T-helper 1 cell treated with Interleukin-12 subunit alpha and Interleukin-12 subunit beta and Interleukin-4 antibody, amounts not matched to agents 30 ng/mL and 1 ng/mL, for 36 hours (primary cell): ENCODE data around the gene SP2. TPM values are rescaled to one million over a fixed set of nuclear protein-coding genes. Genes with fewer than 3 reads are reported as not detected.
"Not testable (repeated sequence)": the region's sequence is repeated elsewhere in the genome, so short reads cannot be mapped to it uniquely, and the experiment has no call there.

ENCODE experiments used
- intact Hi-C: fragments of 100-400 bp; cut with micrococcal nuclease; formaldehyde crosslinking; loops from one replicate; pipeline ENCODE4 v1.15.1; 2024
- total RNA-seq: library from RNA; stranded (reverse); gene quantifications from 2 replicates; pipeline ENCODE4 v1.2.3, GENCODE V29; 2022

The SP2 gene
- total RNA-seq, 1 donor from 2014 or later: 33.9 TPM

- intact Hi-C loops: no loop called here
These were observed 21.5 kb downstream of the SP2 start for GRCh38 chr17:47917581-47917980.

DNA sequence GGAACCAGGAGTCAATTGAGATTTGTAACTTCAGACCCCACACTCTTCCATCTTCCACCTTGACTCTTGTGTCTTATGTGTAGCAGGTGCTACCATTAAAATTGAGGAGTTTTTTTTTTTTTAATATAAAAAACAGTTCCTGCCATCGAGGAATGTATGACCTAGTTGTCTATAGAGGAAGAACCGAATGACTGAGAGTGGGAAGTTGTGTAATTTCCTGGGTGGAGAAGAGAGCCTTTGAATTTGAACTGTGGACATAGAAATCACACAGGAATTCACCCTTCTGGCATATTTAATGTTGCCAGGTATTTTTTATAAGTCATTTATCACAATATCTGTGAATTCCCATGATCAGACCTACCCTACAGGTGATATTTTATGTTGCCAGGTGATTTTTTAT is 22.0 kb downstream of the SP2 start:
- intact Hi-C loops: no loop called here

DNA sequence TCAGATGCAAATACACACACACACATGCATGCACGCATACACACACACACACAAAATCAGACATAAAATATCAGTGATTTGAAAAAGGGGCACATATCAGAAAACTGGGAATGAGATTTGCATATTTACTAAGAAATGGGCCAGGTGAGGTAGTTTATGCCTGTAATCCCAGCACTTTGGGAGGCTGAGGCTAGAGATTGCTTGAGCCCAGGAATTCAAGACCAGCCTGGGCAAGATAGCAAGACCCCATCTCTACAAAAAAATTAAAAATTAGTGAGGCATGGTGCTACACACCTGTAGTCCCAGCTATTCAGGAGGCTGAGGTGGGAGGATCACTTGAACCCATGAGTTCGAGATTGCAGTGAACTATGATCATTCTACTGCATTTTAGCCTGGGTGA is 23.0 kb downstream of the SP2 start:
- intact Hi-C loops: no loop called here

DNA sequence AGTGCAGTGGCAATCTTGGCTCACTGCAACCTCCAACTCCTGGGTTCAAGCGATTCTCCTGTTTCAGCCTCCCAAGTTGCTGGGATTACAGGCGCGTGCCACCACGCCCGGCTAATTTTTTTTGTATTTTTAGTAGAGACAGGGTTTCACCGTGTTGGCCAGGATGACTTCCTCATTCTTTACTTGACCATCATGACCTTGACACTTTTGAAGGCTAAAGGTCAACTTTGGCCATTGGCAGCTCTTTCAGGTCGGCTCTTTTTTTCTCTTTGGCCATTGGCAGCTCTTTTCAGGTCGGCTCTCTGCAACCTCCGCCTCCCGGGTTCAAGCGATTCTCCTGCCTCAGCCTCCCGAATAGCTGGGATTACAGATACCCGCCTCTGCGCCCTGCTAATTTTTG is 23.9 kb downstream of the SP2 start:
- intact Hi-C loops: not testable (repeated sequence)

DNA sequence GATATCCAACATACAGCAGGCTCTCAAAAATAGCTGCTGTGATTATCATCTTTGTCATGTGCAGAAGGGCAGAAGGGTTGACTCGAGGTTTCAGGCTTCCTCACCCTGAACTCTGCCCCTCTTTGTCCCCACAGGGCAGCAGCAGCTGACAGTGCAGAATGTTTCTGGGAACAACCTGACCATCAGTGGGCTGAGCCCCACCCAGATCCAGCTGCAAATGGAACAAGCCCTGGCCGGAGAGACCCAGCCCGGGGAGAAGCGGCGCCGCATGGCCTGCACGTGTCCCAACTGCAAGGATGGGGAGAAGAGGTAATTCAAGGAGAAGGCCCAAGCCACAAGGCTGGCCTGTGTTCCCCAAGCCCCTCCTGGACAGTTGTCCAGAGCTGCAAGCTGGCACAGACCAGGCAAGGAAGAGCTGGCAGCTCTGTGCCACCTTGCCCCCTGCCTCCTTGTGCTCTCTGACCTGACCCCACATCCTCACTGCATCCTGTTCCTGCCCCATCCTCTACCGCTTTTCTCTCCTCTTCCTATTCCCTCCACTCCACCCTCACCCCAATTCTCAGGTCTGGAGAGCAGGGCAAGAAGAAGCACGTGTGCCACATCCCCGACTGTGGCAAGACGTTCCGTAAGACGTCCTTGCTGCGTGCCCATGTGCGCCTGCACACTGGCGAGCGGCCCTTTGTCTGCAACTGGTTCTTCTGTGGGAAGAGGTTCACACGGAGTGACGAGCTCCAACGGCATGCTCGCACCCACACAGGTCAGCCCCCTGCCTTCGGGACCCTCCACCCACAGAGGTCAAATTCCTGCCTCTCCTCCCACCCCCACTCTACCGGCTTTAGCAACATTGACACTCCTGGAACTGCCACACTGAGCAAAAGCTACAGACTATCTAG is 29.0 kb downstream of the SP2 start:
- intact Hi-C loops: no loop called here

GRCh38 chr17:47925678-47925988 is 29.6 kb downstream of the SP2 start:
- intact Hi-C loops: no loop called here

- intact Hi-C loops: no loop called here
These were observed 31.9 kb downstream of the SP2 start for GRCh38 chr17:47927821-47928400.

DNA sequence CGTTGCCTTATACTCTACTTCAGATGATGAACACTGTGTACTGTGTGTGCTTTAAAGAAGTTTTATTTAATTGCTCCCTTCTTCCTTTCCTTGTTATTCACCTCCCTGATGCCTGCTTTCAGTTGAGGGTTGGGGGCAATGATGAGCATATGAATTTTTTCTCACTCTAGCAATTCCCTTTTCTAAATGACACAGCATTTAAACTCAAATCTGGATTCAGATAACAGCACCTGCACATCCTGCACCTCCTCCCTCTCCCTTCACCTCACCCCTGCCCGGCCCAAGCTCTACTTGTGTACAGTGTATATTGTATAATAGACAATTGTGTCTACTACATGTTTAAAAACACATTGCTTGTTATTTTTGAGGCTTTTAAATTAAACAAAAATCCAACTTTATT is 32.4 kb downstream of the SP2 start:
- intact Hi-C loops: no loop called here

DNA sequence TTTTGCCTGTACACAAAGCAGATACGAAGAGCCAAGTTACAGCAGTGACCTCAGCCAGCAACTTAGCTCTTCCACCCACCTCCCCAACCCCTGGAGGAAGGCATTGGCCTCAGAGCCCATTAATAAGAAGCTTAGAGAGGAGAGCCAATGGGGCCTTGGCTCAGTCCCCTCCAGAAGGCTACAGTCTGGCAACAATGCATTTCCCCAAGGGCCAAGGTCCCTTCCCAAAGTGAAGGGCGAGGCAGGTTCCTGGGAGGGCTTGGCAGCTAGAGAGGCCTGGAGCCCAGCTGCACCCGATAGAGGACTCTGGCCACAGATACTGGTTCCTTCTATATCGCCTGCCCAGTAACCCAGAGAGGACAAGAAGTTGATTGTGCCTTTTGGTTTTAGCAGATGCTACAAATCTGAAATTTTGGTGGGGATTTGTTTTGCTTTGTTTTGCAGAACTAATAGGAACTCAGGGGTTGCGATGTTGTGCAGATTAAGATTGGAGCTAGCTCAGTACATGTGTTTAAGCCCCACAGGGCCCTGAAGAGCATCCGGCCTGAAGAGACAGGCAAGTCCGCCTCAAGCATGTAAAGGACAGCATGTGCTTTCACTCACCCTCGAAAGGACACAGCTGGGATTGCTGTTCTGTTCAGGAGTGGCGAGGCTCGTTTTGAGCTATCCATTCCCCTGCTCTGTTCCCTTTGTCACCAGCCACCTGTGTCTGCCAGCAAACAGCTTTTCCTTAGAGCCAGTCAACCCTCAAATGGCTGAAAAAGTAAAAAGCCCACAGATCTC is 33.4 kb downstream of the SP2 start:
- intact Hi-C loops: no loop called here

GRCh38 chr17:47931848-47932247 is 35.8 kb downstream of the SP2 start:
- intact Hi-C loops: no loop called here

DNA sequence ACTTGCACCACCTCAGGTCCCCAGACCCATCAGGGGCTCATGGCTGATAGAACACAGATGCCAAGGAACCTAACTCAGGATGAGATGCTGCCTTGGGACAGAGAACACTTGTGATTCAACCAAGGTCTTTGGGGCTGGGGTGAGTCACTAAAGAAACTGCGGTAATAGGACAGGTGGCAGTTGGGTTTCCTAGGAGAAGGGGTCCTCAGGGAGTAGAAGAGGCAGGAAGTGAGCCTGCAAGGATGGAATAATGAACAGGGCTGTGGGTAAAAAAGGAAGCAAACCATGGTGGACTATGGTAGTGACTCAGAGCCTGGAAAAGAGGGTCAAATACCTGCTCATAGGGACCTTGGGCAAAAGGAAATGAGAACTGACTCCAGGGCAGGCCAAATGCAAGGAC is 38.8 kb downstream of the SP2 start:
- intact Hi-C loops: no loop called here

GRCh38 chr17:47935468-47935867 is 39.4 kb downstream of the SP2 start:
- intact Hi-C loops: not testable (repeated sequence)

GRCh38 chr17:47935961-47936360 is 39.9 kb downstream of the SP2 start:
- intact Hi-C loops: no loop called here

GRCh38 chr17:47937941-47938340 is 41.9 kb downstream of the SP2 start:
- intact Hi-C loops: no loop called here

DNA sequence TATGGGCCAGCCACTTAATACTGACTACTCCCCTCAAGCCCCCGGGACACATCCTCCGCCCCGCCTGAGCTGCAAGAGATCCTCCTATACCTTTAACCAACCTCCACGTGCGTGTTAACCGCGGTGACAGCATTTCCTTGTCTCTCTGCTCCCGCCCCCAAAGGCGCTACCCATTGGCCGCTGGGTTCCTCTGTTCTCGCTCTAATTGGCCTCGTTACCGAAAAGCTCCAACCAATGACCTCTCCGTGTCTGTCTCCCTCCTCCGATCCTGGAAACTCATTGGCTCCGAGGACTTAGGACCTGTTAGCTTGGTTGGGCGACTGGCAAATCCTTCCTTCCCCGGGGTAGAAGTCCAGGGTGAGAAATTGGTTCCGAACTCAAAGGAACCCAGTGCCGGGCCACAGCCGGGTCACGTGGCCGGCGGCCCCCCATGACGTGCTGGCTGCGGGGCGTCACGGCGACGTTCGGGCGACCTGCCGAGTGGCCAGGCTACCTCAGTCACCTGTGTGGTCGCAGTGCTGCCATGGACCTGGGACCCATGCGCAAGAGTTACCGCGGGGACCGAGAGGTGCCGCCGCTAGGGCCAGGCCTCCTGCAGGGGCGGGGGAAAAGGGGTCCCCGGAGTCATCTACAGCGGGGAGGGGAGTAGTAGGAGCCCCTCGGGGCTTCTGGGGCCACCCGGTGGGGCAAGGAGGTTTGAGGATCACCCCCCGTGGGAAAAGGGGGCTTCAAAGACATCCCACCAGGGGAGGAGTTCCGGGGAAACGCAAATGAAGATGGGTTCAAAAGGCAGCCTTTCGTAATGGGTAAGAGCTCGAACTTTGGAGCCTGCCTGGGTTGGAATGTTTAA is 45.4 kb downstream of the SP2 start, which contains the start of gene PNPO:
TSS of gene PNPO (plus strand) at position 326 of the 850 bp plus-strand sequence. CDS start at position 431, 105 bp downstream.
- intact Hi-C loops: loop anchor here (1.0 to 10.0 kb wide), 8 partner anchors 8 to 951 kb away; partner anchors contain the start of genes ATP5MC1, LRRC46, MRPL10 and NFE2L1

DNA sequence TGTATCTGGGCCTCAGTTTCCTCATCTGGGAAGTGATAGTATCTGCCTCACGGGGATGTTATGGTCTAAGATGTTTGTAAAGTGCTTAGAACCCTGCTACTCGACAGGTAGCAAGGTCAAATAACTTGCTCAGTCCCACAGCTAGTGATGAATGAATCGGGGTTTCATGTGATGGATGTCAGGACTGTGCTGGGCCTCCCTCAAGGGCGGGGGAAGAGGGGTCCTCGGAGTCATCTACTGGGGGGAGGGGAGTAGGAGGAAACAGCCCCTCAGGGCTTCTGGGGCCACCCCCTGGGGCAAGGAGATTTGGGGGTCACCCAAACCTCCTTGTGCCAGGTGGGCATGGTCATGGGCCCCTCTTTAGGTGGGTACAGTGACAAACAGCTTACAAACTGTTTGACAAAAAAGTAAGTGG is 46.1 kb downstream of the SP2 start:
- intact Hi-C loops: loop anchor here (10.0 kb wide), 1 partner anchor 903 kb away; no protein-coding TSS in a partner anchor

- intact Hi-C loops: loop anchor here (10.0 kb wide), 1 partner anchor 902 kb away; no protein-coding TSS in a partner anchor
These were observed 46.5 kb downstream of the SP2 start for GRCh38 chr17:47942568-47942967.

DNA sequence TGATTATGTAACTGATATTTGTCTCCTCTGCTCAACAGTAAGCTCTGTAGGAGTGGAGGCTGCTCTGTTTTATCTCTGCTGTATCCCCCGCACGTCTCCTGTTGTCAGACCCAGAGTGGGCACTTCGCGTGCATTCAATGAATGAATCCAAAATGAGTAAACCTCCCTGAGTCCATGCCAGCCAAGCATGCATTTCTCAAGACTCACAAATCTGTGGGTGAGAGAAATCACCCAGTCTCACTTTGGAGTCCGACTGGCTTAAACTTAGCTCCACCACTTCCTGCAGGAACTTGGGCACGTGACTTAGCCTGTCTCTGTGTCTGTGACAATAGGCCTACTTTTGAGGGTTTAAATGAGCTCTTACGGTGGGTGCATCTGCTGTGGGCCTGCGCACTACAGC is 49.0 kb downstream of the SP2 start:
- intact Hi-C loops: loop anchor here (5.0 to 10.0 kb wide), 2 partner anchors 162 to 900 kb away; partner anchors contain the start of gene SNX11

DNA sequence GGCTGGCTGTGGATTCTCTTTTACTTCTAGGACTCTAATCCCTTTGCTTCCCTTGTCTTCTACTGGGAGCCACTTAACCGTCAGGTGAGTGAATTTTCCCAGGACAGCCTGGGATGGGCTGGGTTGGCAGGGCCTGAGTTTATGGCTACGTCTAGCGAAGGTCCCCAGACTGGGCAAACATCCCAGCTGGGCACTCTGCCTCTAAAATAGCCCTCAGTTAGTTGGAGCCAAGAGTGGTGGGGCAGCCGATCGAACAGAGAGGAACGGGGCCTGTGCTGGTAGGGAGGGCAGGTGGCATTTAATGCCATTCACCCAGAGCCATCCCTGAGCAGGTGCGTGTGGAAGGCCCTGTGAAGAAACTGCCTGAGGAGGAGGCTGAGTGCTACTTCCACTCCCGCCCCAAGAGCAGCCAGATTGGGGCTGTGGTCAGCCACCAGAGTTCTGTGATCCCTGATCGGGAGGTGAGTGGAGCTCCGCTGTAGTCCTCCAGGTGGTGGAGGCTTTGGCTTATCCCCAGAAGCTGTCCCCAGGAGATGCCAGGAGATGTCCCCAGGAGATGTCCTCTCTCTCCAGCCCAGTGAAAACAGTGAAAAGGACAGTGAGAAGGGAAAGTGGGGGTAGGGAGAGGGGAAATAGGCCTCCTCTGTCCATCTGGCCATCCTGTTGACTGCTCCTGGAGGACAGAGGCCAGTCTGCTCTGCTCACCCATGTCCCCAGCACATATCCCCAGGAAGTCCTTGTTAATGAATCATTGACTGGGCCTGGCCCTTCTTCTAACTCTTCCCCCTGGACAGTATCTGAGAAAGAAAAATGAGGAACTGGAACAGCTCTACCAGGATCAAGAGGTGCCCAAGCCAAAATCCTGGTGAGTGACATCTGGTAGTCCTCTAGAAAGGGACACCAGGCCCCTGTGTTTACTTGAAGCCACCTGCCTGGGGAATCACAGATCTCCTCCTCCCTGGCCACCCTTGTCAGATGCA is 49.8 kb downstream of the SP2 start:
- intact Hi-C loops: loop anchor here (5.0 to 10.0 kb wide), 2 partner anchors 161 to 899 kb away; partner anchors contain the start of gene SNX11
